OCI-LY1 (cell line): Measurements from ENCODE around the gene PTPRN2.

ENCODE experiments used
- EZH2 ChIP-seq: fragments of 200-600 bp; sonication (generic), shearing (Covaris generic); IDR thresholded peaks from 2 replicates; pipeline ENCODE4 v1.8.0; 2017; ENCODE audit warnings: borderline replicate concordance, mixed run types, mild to moderate bottlenecking, antibody characterized with exemption, low read length, moderate library complexity, mixed read lengths
- TF ChIP-seq, protein P1 (sequence below): fragments of 200-600 bp; sonication (generic), shearing (Covaris generic); IDR thresholded peaks from 2 replicates; pipeline ENCODE4 v1.5.1; 2017; ENCODE audit warnings: mild to moderate bottlenecking, antibody characterized with exemption, low read length, moderate library complexity, mixed read lengths

DNA sequence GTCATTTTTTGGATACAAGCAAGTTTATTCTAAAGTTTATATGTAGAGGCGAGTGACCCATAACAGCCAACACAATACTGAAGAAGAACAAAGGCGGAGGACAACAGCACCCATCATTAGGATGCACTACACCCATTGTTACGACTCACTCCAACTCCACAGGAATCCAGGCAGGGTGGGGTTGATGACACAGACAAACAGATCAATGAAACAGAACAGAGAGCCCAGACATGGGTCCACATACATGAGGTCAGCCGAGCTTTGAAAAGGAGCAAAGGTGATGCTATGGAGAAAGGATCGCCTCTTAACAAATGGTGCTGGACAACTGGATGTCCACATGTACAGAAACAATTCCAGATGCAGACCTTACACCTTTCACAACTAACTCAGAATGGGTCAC, 426.4 kb downstream of the PTPRN2 start:
- TF ChIP-seq, protein P1, sequence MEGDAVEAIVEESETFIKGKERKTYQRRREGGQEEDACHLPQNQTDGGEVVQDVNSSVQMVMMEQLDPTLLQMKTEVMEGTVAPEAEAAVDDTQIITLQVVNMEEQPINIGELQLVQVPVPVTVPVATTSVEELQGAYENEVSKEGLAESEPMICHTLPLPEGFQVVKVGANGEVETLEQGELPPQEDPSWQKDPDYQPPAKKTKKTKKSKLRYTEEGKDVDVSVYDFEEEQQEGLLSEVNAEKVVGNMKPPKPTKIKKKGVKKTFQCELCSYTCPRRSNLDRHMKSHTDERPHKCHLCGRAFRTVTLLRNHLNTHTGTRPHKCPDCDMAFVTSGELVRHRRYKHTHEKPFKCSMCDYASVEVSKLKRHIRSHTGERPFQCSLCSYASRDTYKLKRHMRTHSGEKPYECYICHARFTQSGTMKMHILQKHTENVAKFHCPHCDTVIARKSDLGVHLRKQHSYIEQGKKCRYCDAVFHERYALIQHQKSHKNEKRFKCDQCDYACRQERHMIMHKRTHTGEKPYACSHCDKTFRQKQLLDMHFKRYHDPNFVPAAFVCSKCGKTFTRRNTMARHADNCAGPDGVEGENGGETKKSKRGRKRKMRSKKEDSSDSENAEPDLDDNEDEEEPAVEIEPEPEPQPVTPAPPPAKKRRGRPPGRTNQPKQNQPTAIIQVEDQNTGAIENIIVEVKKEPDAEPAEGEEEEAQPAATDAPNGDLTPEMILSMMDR: no peak
- no peak for TF ChIP-seq EZH2
